ENCODE measurements around the gene R3HDM2. TPM values are rescaled to one million over a fixed set of nuclear protein-coding genes. Genes with fewer than 3 reads are reported as not detected.

Gene R3HDM2
- total RNA-seq, 1 donor from 2014 or later = 86.8 TPM

- no peak overlapping the region for H3K4me3 Mint-ChIP-seq (ENCODE audit: low read depth)
- H3K9me3 Mint-ChIP-seq (ENCODE audit: low read depth) = no peaks in the 10 kb centered on the region
- H3K36me3 Mint-ChIP-seq (ENCODE audit: insufficient read depth) = no peaks in the 10 kb centered on the region
Observed at GRCh38 chr12:57470970-57471656, 40.3 kb upstream of the R3HDM2 start.

GRCh38 chr12:57470286-57470969 lies 39.6 kb upstream of the R3HDM2 start:
- no peak overlapping the region for H3K4me3 Mint-ChIP-seq (ENCODE audit: low read depth)
- no peaks in the 10 kb centered on the region for H3K9me3 Mint-ChIP-seq (ENCODE audit: low read depth)
- no peaks in the 10 kb centered on the region for H3K4me1 Mint-ChIP-seq (ENCODE audit: low read depth)
- no peak for DNase-seq (ENCODE audit: low spot score, unreplicated experiment)
- H3K27ac Mint-ChIP-seq = no peak overlapping the region
- no peak for TF ChIP-seq CTCF (IDR thresholded peaks at IDR 0.05; ENCODE audit: unreplicated experiment)
- H3K27me3 Mint-ChIP-seq = peaks cover 79% of the 10 kb centered on the region
- no peaks in the 10 kb centered on the region for H3K36me3 Mint-ChIP-seq (ENCODE audit: insufficient read depth)

More at GRCh38 chr12:57470970-57471656, 40.3 kb upstream of the R3HDM2 start:
- DNase-seq (ENCODE audit: low spot score, unreplicated experiment) = no peak
- peaks cover 3% of the 10 kb centered on the region for H3K4me1 Mint-ChIP-seq (ENCODE audit: low read depth)
- TF ChIP-seq CTCF (IDR thresholded peaks at IDR 0.05; ENCODE audit: unreplicated experiment) = no peak
- H3K27me3 Mint-ChIP-seq = peaks cover 77% of the 10 kb centered on the region
- no peak overlapping the region for H3K27ac Mint-ChIP-seq

DNA sequence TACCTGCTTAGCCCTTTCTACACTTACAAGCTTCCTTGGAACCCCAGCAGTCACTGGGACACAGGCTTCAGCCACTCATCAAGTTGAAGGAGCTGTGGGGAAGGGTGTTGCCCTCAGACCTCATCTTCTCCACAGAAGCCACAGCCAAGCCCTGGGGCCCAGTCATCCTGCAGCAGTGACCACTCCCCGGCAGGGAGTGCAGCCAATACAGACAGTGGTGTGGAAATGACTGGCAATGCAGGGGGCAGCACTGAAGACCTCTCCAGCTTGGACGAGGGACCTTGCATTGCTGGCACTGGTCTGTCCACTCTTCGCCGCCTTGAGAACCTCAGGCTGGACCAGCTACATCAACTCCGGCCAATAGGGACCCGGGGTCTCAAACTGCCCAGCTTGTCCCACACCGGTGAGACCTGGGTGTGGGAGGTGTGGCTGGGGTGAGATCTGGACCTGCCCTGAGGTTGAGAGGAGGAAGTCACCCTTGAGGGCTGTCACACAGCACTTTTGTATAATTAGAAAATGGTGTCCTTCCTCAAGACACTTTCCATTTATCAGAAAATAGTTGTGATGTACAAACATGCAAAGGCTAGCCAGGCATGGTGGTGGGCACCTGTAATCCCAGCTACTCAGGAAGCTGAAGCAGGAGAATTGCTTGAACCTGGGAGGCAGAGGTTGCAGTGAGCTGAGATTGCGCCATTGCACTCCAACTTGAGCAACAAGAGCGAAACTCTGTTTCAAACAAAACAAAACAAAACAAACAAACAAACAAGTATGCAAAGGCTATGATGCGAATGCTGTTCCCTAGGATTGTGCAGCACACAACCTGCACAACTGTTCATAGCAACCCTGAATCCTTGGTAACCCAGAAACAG lies 38.7 kb upstream of the R3HDM2 start:
- H3K27me3 Mint-ChIP-seq = peaks cover 80% of the 10 kb centered on the region

DNA sequence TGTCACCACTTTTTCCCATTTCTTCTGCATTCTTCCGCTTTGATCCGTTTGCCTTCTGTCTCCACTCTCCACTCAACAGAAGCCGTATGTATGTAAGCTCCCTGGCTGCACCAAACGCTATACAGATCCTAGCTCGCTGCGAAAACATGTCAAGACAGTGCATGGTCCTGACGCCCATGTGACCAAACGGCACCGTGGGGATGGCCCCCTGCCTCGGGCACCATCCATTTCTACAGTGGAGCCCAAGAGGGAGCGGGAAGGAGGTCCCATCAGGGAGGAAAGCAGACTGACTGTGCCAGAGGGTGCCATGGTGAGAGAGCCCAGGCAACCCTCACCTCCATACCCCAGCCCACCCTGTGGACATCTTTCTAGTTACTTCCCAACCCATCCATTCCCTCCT lies 37.1 kb upstream of the R3HDM2 start:
- Mint-ChIP-seq H3K4me1 (ENCODE audit: low read depth) (no peaks in the 10 kb centered on the region), H3K27me3 (peaks cover 81% of the 10 kb centered on the region), H3K9me3 (ENCODE audit: low read depth) (no peaks in the 10 kb centered on the region), H3K36me3 (ENCODE audit: insufficient read depth) (no peaks in the 10 kb centered on the region), H3K4me3 (ENCODE audit: low read depth) (no peak overlapping the region), H3K27ac (no peak overlapping the region)
- DNase-seq (ENCODE audit: low spot score, unreplicated experiment) = no peak
- TF ChIP-seq CTCF (IDR thresholded peaks at IDR 0.05; ENCODE audit: unreplicated experiment) = no peak

More for the DNA sequence above, 38.7 kb upstream of the R3HDM2 start:
- H3K4me1 Mint-ChIP-seq (ENCODE audit: low read depth) = no peaks in the 10 kb centered on the region
- no peak overlapping the region for H3K27ac Mint-ChIP-seq
- TF ChIP-seq CTCF (IDR thresholded peaks at IDR 0.05; ENCODE audit: unreplicated experiment) = no peak
- no peak for DNase-seq (ENCODE audit: low spot score, unreplicated experiment)
- H3K4me3 Mint-ChIP-seq (ENCODE audit: low read depth) = no peak overlapping the region
- no peaks in the 10 kb centered on the region for H3K9me3 Mint-ChIP-seq (ENCODE audit: low read depth)
- no peaks in the 10 kb centered on the region for H3K36me3 Mint-ChIP-seq (ENCODE audit: insufficient read depth)

DNA sequence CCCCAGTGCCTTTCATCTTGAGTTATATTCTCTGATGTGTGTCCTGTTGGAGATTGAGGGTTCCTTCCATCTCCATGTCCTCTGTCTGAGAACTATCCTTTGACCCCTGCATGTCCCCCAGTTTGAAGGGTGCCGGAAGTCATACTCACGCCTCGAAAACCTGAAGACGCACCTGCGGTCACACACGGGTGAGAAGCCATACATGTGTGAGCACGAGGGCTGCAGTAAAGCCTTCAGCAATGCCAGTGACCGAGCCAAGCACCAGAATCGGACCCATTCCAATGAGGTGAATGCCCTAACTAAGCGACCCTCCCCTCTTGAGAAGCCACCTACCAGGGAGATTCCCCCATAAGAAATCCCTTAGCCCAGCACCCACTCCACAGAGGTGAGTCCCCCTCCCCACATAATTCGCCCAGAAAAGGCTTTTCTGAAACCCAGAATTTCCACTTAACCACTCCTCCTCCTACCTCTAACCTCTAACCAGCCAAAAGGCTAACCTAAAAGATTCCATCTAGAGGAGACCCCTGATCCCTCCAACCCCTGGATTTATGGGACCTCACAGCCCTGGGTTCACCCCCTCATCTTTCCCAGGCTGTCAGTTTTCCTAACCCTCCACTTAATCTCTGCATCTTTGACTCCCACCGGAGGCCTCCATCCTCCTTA lies 36.5 kb upstream of the R3HDM2 start:
- DNase-seq (ENCODE audit: low spot score, unreplicated experiment) = no peak
- no peak for TF ChIP-seq CTCF (IDR thresholded peaks at IDR 0.05; ENCODE audit: unreplicated experiment)
- no peaks in the 10 kb centered on the region for H3K9me3 Mint-ChIP-seq (ENCODE audit: low read depth)
- H3K27ac Mint-ChIP-seq = no peak overlapping the region
- peaks cover 81% of the 10 kb centered on the region for H3K27me3 Mint-ChIP-seq
- no peaks in the 10 kb centered on the region for H3K36me3 Mint-ChIP-seq (ENCODE audit: insufficient read depth)
- no peak overlapping the region for H3K4me3 Mint-ChIP-seq (ENCODE audit: low read depth)
- peaks cover 3% of the 10 kb centered on the region for H3K4me1 Mint-ChIP-seq (ENCODE audit: low read depth)

Data from progenitor cell of endocrine pancreas (in vitro differentiated cells).